A549 (cell line): ENCODE measurements around the gene GGA1.

ENCODE experiments used
- HOXA7 ChIP-seq: fragments of 250-450 bp; sonication (Bioruptor Pico); IDR thresholded peaks from 2 replicates; pipeline ENCODE4 v1.5.0; 2020; ENCODE audit warnings: mild to moderate bottlenecking, moderate library complexity
- PHF8 ChIP-seq: fragments of 200-600 bp; sonication (generic); IDR thresholded peaks from 2 replicates; pipeline ENCODE4 v1.6.1; 2016; ENCODE audit warnings: low read depth, mild to moderate bottlenecking, antibody characterized with exemption, moderate library complexity, borderline replicate concordance
- POLR2A ChIP-seq: IDR thresholded peaks from 2 replicates; pipeline ENCODE4 v1.6.1; 2012; ENCODE audit warnings: mild to moderate bottlenecking, low read length
- RARB ChIP-seq: fragments of 250-450 bp; sonication (Bioruptor Pico); IDR thresholded peaks from 2 replicates; pipeline ENCODE4 v1.8.0; 2021; ENCODE audit warnings: mild to moderate bottlenecking, moderate library complexity
- TF ChIP-seq, protein P1 (sequence below): fragments of >200 bp; sonication (Bioruptor Twin); formaldehyde crosslinking; IDR thresholded peaks from 3 replicates; pipeline ENCODE4 v1.5.1; 2016
- TF ChIP-seq, protein P2 (sequence below): fragments of 200-600 bp; sonication (generic); IDR thresholded peaks from 2 replicates; pipeline ENCODE4 v1.6.1; 2016; ENCODE audit warnings: antibody characterized with exemption, mild to moderate bottlenecking, moderate library complexity

DNA sequence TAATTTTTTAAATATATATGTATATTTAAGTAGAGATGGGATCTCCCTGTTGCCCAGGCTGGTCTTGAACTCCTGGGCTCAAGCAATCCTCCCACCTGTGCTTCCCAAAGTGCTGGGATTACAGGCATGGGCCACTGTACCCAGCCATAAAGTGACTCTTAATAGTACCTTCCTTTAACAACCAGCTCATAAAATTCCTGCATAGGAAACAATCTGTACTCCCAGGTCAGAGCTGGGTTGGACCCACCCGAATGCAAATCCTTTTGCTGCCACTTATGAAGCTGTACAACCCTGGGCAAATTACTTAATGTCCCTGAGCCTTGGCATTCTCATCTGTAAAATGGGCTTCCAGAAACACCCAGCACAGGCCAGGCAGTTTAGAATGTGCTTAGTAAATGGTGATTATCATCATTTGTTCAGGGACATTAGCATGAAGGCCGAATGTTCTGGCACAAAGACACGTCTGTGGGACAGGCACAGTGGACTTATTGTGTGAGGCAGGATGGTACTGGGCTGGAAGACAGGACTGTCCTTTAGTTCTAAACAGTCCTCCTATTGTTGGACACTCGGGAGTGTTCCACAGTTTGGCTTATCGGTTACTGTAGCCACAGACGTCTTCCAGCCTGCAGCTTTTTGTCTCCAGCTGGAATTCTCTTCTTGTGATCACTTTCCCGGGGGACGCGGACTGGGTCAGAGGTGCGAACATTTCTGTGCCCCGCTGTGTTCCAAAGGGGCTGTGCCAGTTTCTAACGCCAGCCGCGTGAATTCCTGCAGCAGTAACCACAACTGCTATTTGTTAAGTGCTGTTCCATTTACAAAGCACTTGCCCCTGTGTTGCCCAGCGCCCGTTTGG lies 55.8 kb downstream of the GGA1 start:
- TF ChIP-seq, protein P1, sequence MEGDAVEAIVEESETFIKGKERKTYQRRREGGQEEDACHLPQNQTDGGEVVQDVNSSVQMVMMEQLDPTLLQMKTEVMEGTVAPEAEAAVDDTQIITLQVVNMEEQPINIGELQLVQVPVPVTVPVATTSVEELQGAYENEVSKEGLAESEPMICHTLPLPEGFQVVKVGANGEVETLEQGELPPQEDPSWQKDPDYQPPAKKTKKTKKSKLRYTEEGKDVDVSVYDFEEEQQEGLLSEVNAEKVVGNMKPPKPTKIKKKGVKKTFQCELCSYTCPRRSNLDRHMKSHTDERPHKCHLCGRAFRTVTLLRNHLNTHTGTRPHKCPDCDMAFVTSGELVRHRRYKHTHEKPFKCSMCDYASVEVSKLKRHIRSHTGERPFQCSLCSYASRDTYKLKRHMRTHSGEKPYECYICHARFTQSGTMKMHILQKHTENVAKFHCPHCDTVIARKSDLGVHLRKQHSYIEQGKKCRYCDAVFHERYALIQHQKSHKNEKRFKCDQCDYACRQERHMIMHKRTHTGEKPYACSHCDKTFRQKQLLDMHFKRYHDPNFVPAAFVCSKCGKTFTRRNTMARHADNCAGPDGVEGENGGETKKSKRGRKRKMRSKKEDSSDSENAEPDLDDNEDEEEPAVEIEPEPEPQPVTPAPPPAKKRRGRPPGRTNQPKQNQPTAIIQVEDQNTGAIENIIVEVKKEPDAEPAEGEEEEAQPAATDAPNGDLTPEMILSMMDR = no peak
- TF ChIP-seq HOXA7 = no peak
- TF ChIP-seq PHF8 = no peak
- TF ChIP-seq, protein P2, sequence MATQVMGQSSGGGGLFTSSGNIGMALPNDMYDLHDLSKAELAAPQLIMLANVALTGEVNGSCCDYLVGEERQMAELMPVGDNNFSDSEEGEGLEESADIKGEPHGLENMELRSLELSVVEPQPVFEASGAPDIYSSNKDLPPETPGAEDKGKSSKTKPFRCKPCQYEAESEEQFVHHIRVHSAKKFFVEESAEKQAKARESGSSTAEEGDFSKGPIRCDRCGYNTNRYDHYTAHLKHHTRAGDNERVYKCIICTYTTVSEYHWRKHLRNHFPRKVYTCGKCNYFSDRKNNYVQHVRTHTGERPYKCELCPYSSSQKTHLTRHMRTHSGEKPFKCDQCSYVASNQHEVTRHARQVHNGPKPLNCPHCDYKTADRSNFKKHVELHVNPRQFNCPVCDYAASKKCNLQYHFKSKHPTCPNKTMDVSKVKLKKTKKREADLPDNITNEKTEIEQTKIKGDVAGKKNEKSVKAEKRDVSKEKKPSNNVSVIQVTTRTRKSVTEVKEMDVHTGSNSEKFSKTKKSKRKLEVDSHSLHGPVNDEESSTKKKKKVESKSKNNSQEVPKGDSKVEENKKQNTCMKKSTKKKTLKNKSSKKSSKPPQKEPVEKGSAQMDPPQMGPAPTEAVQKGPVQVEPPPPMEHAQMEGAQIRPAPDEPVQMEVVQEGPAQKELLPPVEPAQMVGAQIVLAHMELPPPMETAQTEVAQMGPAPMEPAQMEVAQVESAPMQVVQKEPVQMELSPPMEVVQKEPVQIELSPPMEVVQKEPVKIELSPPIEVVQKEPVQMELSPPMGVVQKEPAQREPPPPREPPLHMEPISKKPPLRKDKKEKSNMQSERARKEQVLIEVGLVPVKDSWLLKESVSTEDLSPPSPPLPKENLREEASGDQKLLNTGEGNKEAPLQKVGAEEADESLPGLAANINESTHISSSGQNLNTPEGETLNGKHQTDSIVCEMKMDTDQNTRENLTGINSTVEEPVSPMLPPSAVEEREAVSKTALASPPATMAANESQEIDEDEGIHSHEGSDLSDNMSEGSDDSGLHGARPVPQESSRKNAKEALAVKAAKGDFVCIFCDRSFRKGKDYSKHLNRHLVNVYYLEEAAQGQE = no peak
- no peak for TF ChIP-seq RARB
- no peak for TF ChIP-seq POLR2A
